ENCODE results near the gene ENTPD7.
A peak's percentile ranks its signal among the peaks of the same experiment; 100 is the strongest.

ENTPD7 gene

DNA sequence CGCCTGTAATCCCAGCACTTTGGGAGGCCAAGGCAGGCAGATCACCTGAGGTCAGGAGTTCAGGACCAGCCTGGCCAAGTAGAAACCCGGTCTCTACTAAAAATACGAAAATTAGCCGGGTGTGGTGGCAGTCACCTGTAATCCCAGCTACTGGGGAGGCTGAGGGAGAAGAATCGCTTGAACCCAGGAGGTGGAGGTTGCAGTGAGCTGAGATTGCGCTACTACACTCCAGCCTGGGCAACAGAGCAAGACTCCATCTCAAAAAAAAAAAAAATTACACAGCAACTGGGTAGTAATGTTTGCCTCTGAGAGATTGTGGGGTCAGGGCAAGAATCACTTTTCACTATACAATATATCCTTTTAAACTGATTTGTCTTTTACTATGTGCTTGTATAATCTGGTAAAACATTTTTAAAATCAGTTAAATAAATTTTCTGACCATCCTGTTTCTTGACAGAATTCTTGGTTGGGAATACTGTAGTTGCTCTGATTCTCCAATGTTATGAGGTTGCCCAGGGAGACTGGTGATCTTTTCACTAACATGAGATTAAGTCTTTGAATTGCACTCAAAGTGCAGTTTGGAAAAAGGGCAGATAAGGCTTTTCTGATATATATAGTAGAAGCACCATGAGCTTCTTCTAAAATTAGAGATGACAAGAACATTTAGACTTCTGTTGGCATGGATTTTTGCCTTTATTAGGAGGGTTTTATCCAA is 1.5 kb downstream of the ENTPD7 start:
- DNase-seq, result peak; percentile 33 to 39
- TF ChIP-seq GATA1 (IDR thresholded peaks at IDR 0.05; ENCODE audit: low read depth, low read length), result no peak
- no peak for TF ChIP-seq POLR2A (IDR thresholded peaks at IDR 0.05; ENCODE audit: low read length)

DNA sequence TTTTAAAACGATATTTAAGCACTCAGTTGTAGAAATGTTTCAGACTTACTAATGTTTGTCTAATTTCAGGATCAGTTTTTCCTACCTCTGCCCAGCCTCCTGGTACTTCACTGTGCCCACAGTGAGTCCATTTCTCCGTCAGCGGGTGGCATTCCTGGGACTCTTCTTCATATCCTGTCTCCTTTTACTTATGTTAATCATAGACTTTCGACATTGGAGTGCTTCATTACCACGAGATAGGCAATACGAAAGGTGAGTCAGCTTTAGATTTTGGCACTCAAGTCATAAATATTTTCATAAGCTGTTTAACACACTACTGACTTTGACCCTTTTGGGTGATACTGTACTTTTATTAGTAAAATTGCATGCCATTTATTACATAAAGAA is 2.1 kb downstream of the ENTPD7 start:
- TF ChIP-seq GATA1 (IDR thresholded peaks at IDR 0.05; ENCODE audit: low read depth, low read length) (no peak), POLR2A (IDR thresholded peaks at IDR 0.05; ENCODE audit: low read length) (no peak)

GRCh38 chr10:99665304-99665703 is 6.0 kb downstream of the ENTPD7 start:
- TF ChIP-seq GATA1 (IDR thresholded peaks at IDR 0.05; ENCODE audit: low read depth, low read length) (no peak), POLR2A (IDR thresholded peaks at IDR 0.05; ENCODE audit: low read length) (no peak)
- DNase-seq, result no peak

More for the DNA sequence above, 2.1 kb downstream of the ENTPD7 start:
- DNase-seq, result peak; percentile 23 to 56

- TF ChIP-seq GATA1 (IDR thresholded peaks at IDR 0.05; ENCODE audit: low read depth, low read length) (no peak), POLR2A (IDR thresholded peaks at IDR 0.05; ENCODE audit: low read length) (no peak)
- DNase-seq, result peak; percentile 58 to 85
Observed at GRCh38 chr10:99667108-99667751, 7.9 kb downstream of the ENTPD7 start.

- DNase-seq, result no peak
- no peak for TF ChIP-seq POLR2A (IDR thresholded peaks at IDR 0.05; ENCODE audit: low read length)
- no peak for TF ChIP-seq GATA1 (IDR thresholded peaks at IDR 0.05; ENCODE audit: low read depth, low read length)
Observed at GRCh38 chr10:99671386-99671785, 12.1 kb downstream of the ENTPD7 start.

- no peak for DNase-seq
- no peak for TF ChIP-seq POLR2A (IDR thresholded peaks at IDR 0.05; ENCODE audit: low read length)
- no peak for TF ChIP-seq GATA1 (IDR thresholded peaks at IDR 0.05; ENCODE audit: low read depth, low read length)
Observed at GRCh38 chr10:99672884-99673283, 13.6 kb downstream of the ENTPD7 start.

GRCh38 chr10:99673492-99673891 is 14.2 kb downstream of the ENTPD7 start:
- no peak for DNase-seq
- no peak for TF ChIP-seq GATA1 (IDR thresholded peaks at IDR 0.05; ENCODE audit: low read depth, low read length)
- TF ChIP-seq POLR2A (IDR thresholded peaks at IDR 0.05; ENCODE audit: low read length), result no peak

GRCh38 chr10:99674762-99675161 is 15.5 kb downstream of the ENTPD7 start:
- no peak for DNase-seq
- TF ChIP-seq POLR2A (IDR thresholded peaks at IDR 0.05; ENCODE audit: low read length) (no peak), GATA1 (IDR thresholded peaks at IDR 0.05; ENCODE audit: low read depth, low read length) (no peak)

- TF ChIP-seq GATA1 (IDR thresholded peaks at IDR 0.05; ENCODE audit: low read depth, low read length) (no peak), POLR2A (IDR thresholded peaks at IDR 0.05; ENCODE audit: low read length) (no peak)
- no peak for DNase-seq
Observed at GRCh38 chr10:99676426-99676825, 17.1 kb downstream of the ENTPD7 start.

DNA sequence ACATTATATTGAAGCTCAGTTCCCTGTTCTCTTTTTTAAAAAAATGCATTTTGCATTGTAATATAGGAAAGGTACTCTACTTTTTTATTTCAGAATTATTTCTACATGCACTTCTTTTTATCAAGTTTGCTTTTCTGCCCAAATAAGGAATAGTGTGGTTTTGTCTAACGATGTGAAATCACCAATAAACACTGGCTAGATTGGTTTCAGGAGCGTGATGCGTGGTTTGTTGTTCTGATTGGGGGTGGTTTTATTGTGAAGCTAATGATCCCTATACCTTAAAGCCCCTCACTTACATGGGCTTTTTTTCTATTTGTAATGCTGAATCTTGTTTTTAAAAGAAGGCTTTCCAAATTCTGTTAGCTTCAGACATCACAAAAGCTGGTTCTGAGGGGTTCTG is 17.6 kb downstream of the ENTPD7 start:
- no peak for TF ChIP-seq POLR2A (IDR thresholded peaks at IDR 0.05; ENCODE audit: low read length)
- TF ChIP-seq GATA1 (IDR thresholded peaks at IDR 0.05; ENCODE audit: low read depth, low read length), result no peak
- no peak for DNase-seq

GRCh38 chr10:99678921-99679320 is 19.6 kb downstream of the ENTPD7 start:
- no peak for DNase-seq
- TF ChIP-seq GATA1 (IDR thresholded peaks at IDR 0.05; ENCODE audit: low read depth, low read length) (no peak), POLR2A (IDR thresholded peaks at IDR 0.05; ENCODE audit: low read length) (no peak)

GRCh38 chr10:99681553-99681952 is 22.2 kb downstream of the ENTPD7 start:
- DNase-seq, result no peak

GRCh38 chr10:99682032-99682431 is 22.7 kb downstream of the ENTPD7 start:
- no peak for DNase-seq
- TF ChIP-seq POLR2A (IDR thresholded peaks at IDR 0.05; ENCODE audit: low read length), result no peak
- TF ChIP-seq GATA1 (IDR thresholded peaks at IDR 0.05; ENCODE audit: low read depth, low read length), result no peak

More at GRCh38 chr10:99681553-99681952, 22.2 kb downstream of the ENTPD7 start:
- TF ChIP-seq POLR2A (IDR thresholded peaks at IDR 0.05; ENCODE audit: low read length) (no peak), GATA1 (IDR thresholded peaks at IDR 0.05; ENCODE audit: low read depth, low read length) (no peak)

GRCh38 chr10:99682752-99683151 is 23.4 kb downstream of the ENTPD7 start:
- DNase-seq, result peak in 1 of 2 experiments; percentile 25
- no peak for TF ChIP-seq GATA1 (IDR thresholded peaks at IDR 0.05; ENCODE audit: low read depth, low read length)
- no peak for TF ChIP-seq POLR2A (IDR thresholded peaks at IDR 0.05; ENCODE audit: low read length)

DNA sequence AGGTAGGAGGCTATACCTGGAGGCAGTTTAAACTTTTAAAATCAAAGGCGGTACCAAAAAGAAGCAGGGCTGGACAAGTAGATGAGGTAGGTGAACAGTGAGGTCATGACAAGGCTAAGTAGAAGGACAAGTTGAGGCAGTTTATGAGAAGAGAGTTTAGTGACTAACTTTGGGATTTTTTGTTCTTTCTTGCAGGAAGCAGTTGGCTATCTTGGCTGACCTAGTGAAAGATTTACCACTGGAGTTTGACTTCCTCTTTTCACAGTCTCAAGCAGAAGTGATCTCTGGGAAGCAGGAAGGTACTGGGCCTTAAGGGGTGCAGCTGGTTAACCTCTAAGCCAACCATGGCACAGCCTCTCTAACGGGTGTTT is 26.3 kb downstream of the ENTPD7 start:
- no peak for DNase-seq
- TF ChIP-seq GATA1 (IDR thresholded peaks at IDR 0.05; ENCODE audit: low read depth, low read length) (no peak), POLR2A (IDR thresholded peaks at IDR 0.05; ENCODE audit: low read length) (no peak)

Measured in erythroblast (primary cell).